Liver (tissue), 9 donors: ENCODE measurements around the gene TSKU. TPM values are rescaled to one million over a fixed set of nuclear protein-coding genes. Genes with fewer than 3 reads are reported as not detected.

Experiments
- DNase-seq: peaks from one replicate; pipeline ENCODE4 v3.0.0-alpha.2; 2017; ENCODE audit warnings: low spot score
- H3K27ac ChIP-seq, 2 donors: one replicate each; pipeline ENCODE4 v1.7.0; 2013; ENCODE audit warnings: inconsistent platforms in 2 of 2, low read length in 2 of 2, control low read depth in 1 of 2, low read depth in 1 of 2, mild to moderate bottlenecking in 1 of 2
- H3K27me3 ChIP-seq, 4 donors: one replicate each; pipeline versions ENCODE4 v1.6.1 to v1.7.0; 2013; ENCODE audit warnings: low read length in 3 of 4, inconsistent platforms in 1 of 4, mild to moderate bottlenecking in 1 of 4, moderate library complexity in 1 of 4; ENCODE audit not compliant: control insufficient read depth in 4 of 4, insufficient read depth in 4 of 4
- H3K36me3 ChIP-seq, 4 donors: one replicate each; pipeline versions ENCODE4 v1.6.1 to v1.7.0; 2013; ENCODE audit warnings: low read length in 3 of 4, mild to moderate bottlenecking in 3 of 4, low read depth in 1 of 4, moderate library complexity in 1 of 4; ENCODE audit not compliant: control insufficient read depth in 4 of 4, insufficient read depth in 3 of 4
- H3K4me1 ChIP-seq, 4 donors: one replicate each; pipeline versions ENCODE4 v1.6.1 to v1.7.0; 2013; ENCODE audit warnings: low read length in 3 of 4, mild to moderate bottlenecking in 3 of 4, moderate library complexity in 1 of 4; ENCODE audit not compliant: control insufficient read depth in 4 of 4, insufficient read depth in 4 of 4
- H3K4me3 ChIP-seq, 3 donors: one replicate each; pipeline versions ENCODE4 v1.6.1 to v1.7.0; 2013; ENCODE audit warnings: low read length in 3 of 3, control low read depth in 1 of 3, low read depth in 1 of 3, mild to moderate bottlenecking in 1 of 3
- H3K9ac ChIP-seq, 2 donors: one replicate each; pipeline ENCODE4 v1.7.0; 2013; ENCODE audit warnings: low read length in 2 of 2, mild to moderate bottlenecking in 2 of 2, moderate library complexity in 2 of 2, control low read depth in 1 of 2, low read depth in 1 of 2
- H3K9me3 ChIP-seq, 4 donors: one replicate each; pipeline versions ENCODE4 v1.6.1 to v1.7.0; 2013; ENCODE audit warnings: low read length in 3 of 4; ENCODE audit not compliant: control insufficient read depth in 4 of 4
- EGR1 ChIP-seq, 2 donors: IDR thresholded peaks; 2 replicates each; pipeline ENCODE4 v1.6.1; 2016 to 2018; ENCODE audit warnings: antibody characterized with exemption in 2 of 2, low read depth in 2 of 2
- FOXA1 ChIP-seq: IDR thresholded peaks from 2 replicates; pipeline ENCODE4 v1.6.1; 2016; ENCODE audit warnings: antibody characterized with exemption
- GABPA ChIP-seq, 2 donors: IDR thresholded peaks in 1 of 2; conservative IDR thresholded peaks in 1 of 2; 2 replicates each; pipeline ENCODE4 v1.6.1; 2016; ENCODE audit warnings: antibody characterized with exemption in 2 of 2, mild to moderate bottlenecking in 1 of 2, moderate library complexity in 1 of 2
- HNF4A ChIP-seq, 2 donors: conservative IDR thresholded peaks; 2 replicates each; pipeline ENCODE4 v1.6.1; 2016; ENCODE audit warnings: antibody characterized with exemption in 2 of 2, mild to moderate bottlenecking in 2 of 2
- JUND ChIP-seq, 2 donors: IDR thresholded peaks; 2 replicates each; pipeline ENCODE4 v1.6.1; 2016; ENCODE audit warnings: antibody characterized with exemption in 2 of 2
- NR2F2 ChIP-seq: IDR thresholded peaks from 2 replicates; pipeline ENCODE4 v1.6.1; 2016; ENCODE audit warnings: antibody characterized with exemption
- RAD21 ChIP-seq, 2 donors: IDR thresholded peaks; 2 replicates each; pipeline ENCODE4 v1.6.1; 2016; ENCODE audit warnings: antibody characterized with exemption in 2 of 2, mild to moderate bottlenecking in 2 of 2
- RXRA ChIP-seq, 2 donors: IDR thresholded peaks; 2 replicates each; pipeline ENCODE4 v1.6.1; 2017 to 2018; ENCODE audit warnings: antibody characterized with exemption in 2 of 2, mild to moderate bottlenecking in 1 of 2
- TAF1 ChIP-seq: conservative IDR thresholded peaks from 2 replicates; pipeline ENCODE4 v1.6.1; 2016; ENCODE audit warnings: antibody characterized with exemption, mild to moderate bottlenecking
- YY1 ChIP-seq: IDR thresholded peaks from 2 replicates; pipeline ENCODE4 v1.6.1; 2016; ENCODE audit warnings: antibody characterized with exemption, mild to moderate bottlenecking
- WGBS: extraction: QIAGEN DNeasy Blood & Tissue Kit; methylation state at CpG from one replicate; pipeline ENCODE4 v1.1.7; 2013; 5-methylcytosine and 5-hydroxymethylcytosine counted together
- polyA plus RNA-seq, 2 donors: library from polyadenylated mRNA; stranded (reverse) in 1 of 2; unstranded in 1 of 2; fragments of 200-250 nt in 1 of 2; fragments of >200 nt in 1 of 2; fragmentation: Nextera tagmentation in 1 of 2; extraction: Ambion mirVana in 1 of 2; gene quantifications; one replicate each; pipeline versions ENCODE4 v1.2.1 to v1.2.3, GENCODE V29; 2013 to 2015
- total RNA-seq, 2 donors: library from RNA; depleted of rRNA; stranded (reverse); fragments of >200 nt; gene quantifications; one replicate each; pipeline ENCODE4 v1.2.3, GENCODE V29; 2014
- TF ChIP-seq, protein P1 (sequence below): IDR thresholded peaks from 2 replicates; pipeline ENCODE4 v1.6.1; 2016; ENCODE audit warnings: antibody characterized with exemption, mild to moderate bottlenecking
- TF ChIP-seq, protein P2 (sequence below): IDR thresholded peaks from 2 replicates; pipeline ENCODE4 v1.6.1; 2016; ENCODE audit warnings: antibody characterized with exemption
- TF ChIP-seq, protein P3 (sequence below): fragments of 150-350 bp; IDR thresholded peaks from 2 replicates; pipeline ENCODE4 v1.5.1; 2017; ENCODE audit warnings: improper control_type of control experiment, low read depth, low read length; ENCODE audit not compliant: missing input control
- donor health status: healthy.
- donor health status: healthy.
- donor health status: healthy.
- donor health status: healthy.
- donor health status: healthy.

TSKU gene
- total and polyA plus RNA-seq, 4 donors, result 3.3 to 492 (median 46.0) TPM

DNA sequence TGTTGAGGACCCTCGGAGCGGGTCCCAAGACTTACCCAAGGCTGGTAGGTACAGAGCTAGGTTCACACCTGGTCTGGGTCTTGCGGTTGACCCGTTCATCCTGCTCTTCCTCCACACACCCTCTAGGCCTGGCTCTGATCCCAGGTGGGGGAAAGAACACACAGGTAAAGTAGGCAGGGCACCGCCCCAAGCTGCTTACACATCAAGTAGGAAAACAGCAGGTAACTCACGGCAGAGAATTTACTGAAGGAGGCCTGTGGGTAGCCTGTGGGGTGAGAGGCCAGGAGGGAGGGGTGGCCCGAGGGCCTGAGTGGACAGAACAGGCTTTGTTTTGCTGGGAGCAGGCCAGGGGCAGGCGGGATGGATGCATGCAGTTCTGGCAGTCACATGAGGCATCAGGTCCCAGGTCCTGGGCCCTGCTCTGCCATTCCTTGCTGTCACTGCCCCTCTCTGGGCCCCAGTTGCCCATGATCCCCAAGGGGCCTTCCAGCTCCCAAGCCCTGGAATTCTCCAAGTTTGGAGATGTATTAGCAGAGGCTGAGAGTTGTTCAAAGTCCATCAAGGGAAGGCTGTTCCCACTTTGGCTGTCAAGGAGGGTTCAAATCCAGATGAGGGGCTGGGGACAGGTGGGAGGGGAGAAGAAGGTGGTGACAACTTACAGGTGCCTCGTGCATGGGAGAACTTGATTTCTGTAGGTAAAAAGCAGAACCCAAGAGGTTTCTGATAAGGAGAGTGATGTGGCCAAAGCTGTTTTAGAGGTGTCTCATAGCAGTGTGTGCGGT is 5.7 kb downstream of the TSKU start:
- H3K9me3 ChIP-seq, result no peaks in the 10 kb centered on the region
- H3K9ac ChIP-seq, result no peak overlapping the region
- no peak for DNase-seq
- 54% methylated on average over 10 of the region's 10 CpGs for WGBS
- TF ChIP-seq NR2F2, result no peak
- no peak for TF ChIP-seq EGR1 (IDR thresholded peaks at IDR 0.05; ENCODE audit: low read depth in 2 of 2)
- TF ChIP-seq TAF1, result no peak
- TF ChIP-seq YY1, result no peak
- no peak overlapping the region for H3K4me3 ChIP-seq
- H3K36me3 ChIP-seq, result peaks cover 0 to 7% (median 1%) of the 10 kb centered on the region in 4 donors
- H3K4me1 ChIP-seq, result peaks cover 4 to 88% (median 62%) of the 10 kb centered on the region in 4 donors
- H3K27ac ChIP-seq, result no peak overlapping the region
- no peaks in the 10 kb centered on the region for H3K27me3 ChIP-seq

DNA sequence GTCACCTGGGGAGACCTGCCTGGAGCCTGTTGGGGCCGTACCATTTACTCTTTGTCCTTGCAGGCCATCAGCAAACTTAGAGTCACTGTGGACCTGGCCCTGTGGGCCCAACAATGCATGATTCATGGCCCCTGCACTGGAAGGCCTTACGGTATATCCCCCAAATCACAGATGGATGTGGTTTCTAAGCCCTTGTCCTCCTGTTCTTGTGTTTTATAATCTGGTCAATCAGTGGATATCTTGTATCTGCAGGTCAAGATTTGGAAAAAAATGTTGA is 6.2 kb downstream of the TSKU start:
- no peak overlapping the region for H3K27ac ChIP-seq
- WGBS, result 68% methylated on average over 2 of the region's 2 CpGs
- TF ChIP-seq, protein P1, sequence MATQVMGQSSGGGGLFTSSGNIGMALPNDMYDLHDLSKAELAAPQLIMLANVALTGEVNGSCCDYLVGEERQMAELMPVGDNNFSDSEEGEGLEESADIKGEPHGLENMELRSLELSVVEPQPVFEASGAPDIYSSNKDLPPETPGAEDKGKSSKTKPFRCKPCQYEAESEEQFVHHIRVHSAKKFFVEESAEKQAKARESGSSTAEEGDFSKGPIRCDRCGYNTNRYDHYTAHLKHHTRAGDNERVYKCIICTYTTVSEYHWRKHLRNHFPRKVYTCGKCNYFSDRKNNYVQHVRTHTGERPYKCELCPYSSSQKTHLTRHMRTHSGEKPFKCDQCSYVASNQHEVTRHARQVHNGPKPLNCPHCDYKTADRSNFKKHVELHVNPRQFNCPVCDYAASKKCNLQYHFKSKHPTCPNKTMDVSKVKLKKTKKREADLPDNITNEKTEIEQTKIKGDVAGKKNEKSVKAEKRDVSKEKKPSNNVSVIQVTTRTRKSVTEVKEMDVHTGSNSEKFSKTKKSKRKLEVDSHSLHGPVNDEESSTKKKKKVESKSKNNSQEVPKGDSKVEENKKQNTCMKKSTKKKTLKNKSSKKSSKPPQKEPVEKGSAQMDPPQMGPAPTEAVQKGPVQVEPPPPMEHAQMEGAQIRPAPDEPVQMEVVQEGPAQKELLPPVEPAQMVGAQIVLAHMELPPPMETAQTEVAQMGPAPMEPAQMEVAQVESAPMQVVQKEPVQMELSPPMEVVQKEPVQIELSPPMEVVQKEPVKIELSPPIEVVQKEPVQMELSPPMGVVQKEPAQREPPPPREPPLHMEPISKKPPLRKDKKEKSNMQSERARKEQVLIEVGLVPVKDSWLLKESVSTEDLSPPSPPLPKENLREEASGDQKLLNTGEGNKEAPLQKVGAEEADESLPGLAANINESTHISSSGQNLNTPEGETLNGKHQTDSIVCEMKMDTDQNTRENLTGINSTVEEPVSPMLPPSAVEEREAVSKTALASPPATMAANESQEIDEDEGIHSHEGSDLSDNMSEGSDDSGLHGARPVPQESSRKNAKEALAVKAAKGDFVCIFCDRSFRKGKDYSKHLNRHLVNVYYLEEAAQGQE, result no peak
- TF ChIP-seq YY1 (no peak), JUND (IDR thresholded peaks at IDR 0.05) (no peak), NR2F2 (no peak), GABPA (IDR thresholded peaks at IDR 0.05 in 1 of 2, conservative IDR thresholded peaks at IDR 0.05 in 1 of 2) (no peak), RXRA (IDR thresholded peaks at IDR 0.05) (no peak), RAD21 (IDR thresholded peaks at IDR 0.05) (no peak), EGR1 (IDR thresholded peaks at IDR 0.05; ENCODE audit: low read depth in 2 of 2) (no peak), FOXA1 (no peak), HNF4A (conservative IDR thresholded peaks at IDR 0.05) (no peak)
- TF ChIP-seq, protein P2, sequence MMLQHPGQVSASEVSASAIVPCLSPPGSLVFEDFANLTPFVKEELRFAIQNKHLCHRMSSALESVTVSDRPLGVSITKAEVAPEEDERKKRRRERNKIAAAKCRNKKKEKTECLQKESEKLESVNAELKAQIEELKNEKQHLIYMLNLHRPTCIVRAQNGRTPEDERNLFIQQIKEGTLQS, result no peak
- TF ChIP-seq, protein P3, sequence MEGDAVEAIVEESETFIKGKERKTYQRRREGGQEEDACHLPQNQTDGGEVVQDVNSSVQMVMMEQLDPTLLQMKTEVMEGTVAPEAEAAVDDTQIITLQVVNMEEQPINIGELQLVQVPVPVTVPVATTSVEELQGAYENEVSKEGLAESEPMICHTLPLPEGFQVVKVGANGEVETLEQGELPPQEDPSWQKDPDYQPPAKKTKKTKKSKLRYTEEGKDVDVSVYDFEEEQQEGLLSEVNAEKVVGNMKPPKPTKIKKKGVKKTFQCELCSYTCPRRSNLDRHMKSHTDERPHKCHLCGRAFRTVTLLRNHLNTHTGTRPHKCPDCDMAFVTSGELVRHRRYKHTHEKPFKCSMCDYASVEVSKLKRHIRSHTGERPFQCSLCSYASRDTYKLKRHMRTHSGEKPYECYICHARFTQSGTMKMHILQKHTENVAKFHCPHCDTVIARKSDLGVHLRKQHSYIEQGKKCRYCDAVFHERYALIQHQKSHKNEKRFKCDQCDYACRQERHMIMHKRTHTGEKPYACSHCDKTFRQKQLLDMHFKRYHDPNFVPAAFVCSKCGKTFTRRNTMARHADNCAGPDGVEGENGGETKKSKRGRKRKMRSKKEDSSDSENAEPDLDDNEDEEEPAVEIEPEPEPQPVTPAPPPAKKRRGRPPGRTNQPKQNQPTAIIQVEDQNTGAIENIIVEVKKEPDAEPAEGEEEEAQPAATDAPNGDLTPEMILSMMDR, result no peak
- no peak for DNase-seq
- no peaks in the 10 kb centered on the region for H3K27me3 ChIP-seq
- peaks cover 0 to 10% (median 2%) of the 10 kb centered on the region in 4 donors for H3K36me3 ChIP-seq
- H3K4me1 ChIP-seq, result peaks cover 4 to 93% (median 65%) of the 10 kb centered on the region in 4 donors
- no peak overlapping the region for H3K9ac ChIP-seq
- H3K4me3 ChIP-seq, result no peak overlapping the region
- H3K9me3 ChIP-seq, result no peaks in the 10 kb centered on the region
